ENCODE results near the gene UBE3D.

GRCh38 chr6:83031689-83032088 is 34.0 kb downstream of the UBE3D start:
- TF ChIP-seq POLR2A (IDR thresholded peaks at IDR 0.05) (no peak), CTCF (IDR thresholded peaks at IDR 0.05) (no peak), POLR2AphosphoS5 (IDR thresholded peaks at IDR 0.05) (no peak), EP300 (IDR thresholded peaks at IDR 0.05; ENCODE audit: low read depth) (no peak)

All from transverse colon (tissue), 4 donors.